Activated CD8-positive, alpha-beta memory T cell treated with anti-CD3 and anti-CD28 coated beads, Interleukin-2, amount 50 U/mL, for 24 hours (primary cell): ENCODE data around the gene ADK.
"Not testable (repeated sequence)": the region's sequence is repeated elsewhere in the genome, so short reads cannot be mapped to it uniquely, and the experiment has no call there.

Experiments
- DNase-seq: peaks from one replicate; pipeline ENCODE4 v3.0.0-alpha.2; 2020; ENCODE audit errors: extremely low read depth

The ADK gene

DNA sequence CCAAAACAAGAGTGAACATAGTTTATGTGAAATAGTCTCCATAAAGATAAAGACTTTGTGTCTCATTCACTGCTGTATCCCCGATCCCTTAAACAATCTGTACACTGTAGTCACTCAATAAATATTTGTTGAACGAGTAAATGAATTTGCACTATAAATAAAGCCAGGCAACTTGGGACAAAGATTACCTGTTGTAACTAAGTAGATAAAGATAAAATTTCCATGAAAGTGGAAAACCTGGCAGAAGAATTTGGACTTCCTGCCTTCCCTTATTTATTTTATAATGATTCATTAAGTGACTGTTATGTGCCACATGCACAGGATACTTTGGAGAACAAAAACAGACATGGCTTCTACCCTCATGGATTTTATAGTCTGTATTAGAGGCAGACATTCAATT lies 397.7 kb downstream of the ADK start:
- DNase-seq: no peak

DNA sequence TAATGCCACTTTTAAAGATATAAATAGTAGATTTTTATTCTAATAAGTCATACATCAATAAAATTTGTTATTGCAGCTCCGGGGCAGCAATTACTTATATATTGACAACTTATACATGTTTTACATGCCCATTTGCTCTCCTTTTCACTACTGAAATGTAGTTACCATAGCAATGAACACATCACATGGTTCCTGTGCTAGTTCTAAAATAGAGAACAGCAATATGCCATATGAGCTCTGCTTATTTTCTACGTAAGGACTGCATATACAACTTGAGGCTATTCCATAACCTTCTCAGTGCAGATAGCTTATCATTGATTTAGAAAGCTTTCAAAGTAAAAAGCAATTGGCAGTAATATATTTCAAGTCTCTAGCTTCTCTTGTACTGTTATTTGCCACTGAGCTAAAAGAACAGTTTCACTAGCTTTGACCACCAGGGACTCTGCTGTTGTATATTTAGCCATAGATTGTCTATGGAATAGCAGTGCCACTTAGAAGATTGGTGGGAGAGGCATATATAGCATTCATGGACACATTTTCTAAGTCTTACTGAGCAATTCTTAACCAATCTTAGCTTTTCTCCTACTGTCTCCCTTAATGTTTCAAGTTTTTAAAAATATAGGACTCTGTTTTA lies 405.2 kb downstream of the ADK start:
- DNase-seq: no peak

DNA sequence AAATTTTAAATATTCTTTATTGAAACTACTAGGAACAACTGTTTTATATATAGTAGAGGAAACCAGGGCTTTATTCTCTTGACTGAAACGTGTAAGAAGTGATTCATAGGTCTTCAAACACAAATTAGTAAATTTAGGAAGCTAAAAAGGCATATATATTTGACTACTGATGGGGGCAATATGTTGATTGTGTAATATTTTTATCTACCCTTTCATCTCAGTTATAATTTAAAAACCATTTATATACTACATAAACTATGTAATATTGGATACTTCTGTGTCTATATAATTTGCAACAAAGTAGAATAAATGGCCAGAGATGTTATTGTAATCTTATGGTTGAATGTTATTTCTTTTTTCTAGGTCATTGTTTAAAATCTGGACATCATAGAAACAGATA lies 406.1 kb downstream of the ADK start:
- no peak for DNase-seq

DNA sequence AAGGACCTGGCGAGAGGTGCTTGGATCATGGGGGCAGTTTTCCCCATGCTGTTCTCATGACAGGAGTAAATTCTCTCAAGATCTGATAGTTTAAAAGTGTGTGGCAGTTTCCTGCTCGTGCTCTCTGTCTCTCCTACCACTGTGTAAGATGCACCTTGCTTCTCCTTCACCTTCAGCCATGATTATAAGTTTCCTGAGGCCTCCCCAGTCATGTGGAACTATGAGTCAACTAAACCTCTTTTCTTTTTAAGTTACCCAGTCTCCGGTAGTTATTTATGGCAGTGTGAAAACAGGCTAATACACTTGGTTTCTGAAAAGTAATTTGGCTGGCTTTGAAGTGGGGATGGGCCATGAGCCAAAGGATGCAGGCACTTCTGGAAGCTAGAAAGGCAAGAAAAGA lies 407.4 kb downstream of the ADK start:
- no peak for DNase-seq

DNA sequence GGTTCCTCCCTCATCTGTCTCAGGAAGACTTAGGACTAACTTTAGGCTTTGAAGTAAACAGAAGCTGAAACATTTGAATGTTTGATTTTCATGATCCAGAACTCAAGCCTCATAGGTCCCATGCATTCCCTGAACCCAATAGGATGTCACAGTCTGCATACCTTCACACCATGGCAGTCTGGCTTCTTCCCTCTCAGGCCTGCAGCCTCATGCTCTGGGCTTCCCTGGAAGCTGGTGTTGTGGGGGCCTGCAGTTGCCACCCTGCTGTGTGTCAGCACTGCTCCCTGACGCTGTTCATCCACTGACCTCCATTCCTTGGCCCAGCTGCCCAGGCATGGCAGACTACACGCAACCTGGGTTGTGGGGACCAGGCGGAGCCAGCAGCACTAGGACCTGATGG lies 407.9 kb downstream of the ADK start:
- DNase-seq: no peak

DNA sequence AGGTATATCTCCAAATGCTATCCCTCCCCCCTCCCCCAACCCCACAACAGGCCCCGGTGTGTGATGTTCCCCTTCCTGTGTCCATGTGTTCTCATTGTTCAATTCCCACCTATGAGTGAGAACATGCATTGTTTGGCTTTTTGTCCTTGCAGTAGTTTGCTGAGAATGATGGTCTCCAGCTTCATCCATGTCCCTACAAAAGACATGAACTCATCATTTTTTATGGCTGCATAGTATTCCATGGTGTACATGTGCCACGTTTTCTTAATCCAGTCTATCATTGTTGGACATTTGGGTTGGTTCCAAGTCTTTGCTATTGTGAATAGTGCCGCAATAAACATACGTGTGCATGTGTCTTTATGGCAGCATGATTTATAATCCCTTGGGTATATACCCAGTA lies 417.9 kb downstream of the ADK start:
- not testable (repeated sequence) for DNase-seq

DNA sequence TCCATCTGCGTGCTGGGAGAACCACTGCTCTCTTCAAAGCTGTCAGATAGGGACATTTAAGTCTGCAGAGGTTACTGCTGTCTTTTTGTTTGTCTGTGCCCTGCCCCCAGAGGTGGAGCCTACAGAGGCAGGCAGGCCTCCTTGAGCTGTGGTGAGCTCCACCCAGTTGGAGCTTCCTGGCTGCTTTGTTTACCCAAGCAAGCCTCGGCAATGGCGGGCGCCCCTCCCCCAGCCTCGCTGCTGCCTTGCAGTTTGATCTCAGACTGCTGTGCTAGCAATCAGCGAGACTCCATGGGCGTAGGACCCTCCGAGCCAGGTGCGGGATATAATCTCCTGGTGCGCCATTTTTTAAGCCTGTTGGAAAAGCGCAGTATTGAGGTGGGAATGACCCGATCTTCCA lies 422.5 kb downstream of the ADK start:
- not testable (repeated sequence) for DNase-seq

DNA sequence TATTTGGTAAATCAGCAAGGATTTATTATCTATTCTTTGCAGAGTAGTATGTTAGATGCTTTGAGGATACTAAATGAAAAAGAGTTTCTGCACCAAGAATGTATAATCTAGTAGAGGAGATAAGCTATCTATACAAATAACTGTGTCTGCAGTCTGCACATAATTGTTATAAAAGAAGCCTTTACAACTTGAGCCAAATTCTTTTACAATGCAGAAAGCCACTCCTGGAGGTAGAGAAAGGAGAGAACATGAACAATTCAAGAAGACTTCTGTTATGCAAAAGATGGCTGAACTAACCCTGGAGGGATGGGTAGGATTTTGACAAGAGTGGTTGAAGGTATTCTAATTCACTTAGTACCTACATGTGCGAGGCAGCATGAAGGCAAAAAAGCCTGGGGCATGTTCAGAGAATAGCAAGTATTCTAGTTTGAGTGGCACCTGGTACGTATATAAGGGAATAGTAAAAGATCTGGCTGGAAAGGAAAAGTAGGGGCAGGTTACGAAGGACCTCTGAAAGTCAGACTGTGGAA lies 424.2 kb downstream of the ADK start:
- DNase-seq: no peak

DNA sequence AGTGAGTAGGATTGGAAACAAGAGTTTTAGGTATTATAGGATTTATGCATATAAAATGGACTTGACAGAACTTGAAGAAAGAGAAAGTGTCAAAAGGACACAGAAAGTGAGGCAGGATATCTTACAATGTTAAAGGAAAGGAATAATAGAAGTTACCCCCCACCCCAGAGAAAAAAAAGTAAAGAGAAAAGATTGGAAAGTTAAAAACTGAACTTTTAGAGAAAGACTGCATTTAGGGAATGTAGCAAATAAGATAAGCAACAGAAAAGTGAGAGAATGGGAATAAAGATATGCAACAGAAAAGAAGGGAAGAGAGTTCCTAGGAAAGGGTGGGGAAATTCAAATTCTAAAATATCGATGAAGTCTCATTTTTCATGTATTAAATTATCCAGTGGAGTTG lies 424.9 kb downstream of the ADK start:
- DNase-seq: no peak

DNA sequence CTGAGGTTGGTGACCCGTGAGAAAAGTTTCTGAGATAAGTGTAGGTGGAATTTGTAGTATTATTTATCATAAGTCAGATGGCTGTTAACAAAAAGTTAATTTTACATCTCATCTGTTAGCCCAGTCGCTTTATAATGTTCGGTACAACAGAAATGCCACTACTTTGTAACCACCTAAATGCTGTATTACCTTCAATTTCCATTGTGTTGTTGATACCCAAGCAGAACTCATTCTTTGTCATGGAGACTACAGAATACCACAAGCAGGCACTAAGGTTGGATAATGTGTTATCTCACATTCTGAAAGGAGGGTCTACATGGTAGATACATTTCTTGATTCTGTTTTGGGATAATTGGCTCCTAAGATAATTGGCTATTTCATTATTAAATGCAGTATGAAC lies 425.6 kb downstream of the ADK start:
- DNase-seq: no peak

DNA sequence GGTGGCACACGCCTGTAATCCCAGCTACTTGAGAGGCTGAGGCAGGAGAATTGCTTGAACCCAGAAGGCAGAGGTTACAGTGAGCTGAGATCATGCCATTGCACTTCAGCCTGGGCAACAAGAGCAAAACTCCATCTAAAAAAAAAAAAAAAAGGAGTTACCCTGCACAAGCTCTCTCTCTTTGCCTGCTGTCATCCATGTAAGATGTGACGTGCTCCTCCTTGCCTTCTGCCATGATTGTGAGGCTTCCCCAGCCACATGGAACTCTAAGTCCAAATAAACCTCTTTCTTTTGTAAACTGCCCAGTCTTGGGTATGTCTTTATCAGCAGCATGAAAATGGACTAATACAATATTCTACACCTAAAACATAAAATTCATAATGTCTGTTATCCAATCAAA lies 429.4 kb downstream of the ADK start:
- not testable (repeated sequence) for DNase-seq

DNA sequence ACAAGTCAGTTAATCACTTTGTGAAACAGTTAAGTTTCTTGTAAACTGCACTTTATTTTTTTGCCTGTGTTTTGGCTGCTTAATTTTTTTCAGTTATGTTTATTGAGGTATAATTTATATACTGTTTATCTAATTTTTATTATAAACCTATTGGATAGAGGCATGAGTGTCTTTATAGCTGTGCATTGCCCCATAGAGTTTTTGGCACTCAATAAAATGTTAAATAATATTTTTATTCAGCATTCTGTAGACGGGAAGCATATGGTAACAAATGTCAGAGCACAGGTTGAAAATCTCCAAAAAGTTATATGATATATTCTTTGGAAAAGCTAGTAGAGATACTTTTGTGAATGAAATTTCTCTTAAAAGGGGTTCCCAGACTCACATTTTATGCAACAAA lies 431.5 kb downstream of the ADK start:
- no peak for DNase-seq

DNA sequence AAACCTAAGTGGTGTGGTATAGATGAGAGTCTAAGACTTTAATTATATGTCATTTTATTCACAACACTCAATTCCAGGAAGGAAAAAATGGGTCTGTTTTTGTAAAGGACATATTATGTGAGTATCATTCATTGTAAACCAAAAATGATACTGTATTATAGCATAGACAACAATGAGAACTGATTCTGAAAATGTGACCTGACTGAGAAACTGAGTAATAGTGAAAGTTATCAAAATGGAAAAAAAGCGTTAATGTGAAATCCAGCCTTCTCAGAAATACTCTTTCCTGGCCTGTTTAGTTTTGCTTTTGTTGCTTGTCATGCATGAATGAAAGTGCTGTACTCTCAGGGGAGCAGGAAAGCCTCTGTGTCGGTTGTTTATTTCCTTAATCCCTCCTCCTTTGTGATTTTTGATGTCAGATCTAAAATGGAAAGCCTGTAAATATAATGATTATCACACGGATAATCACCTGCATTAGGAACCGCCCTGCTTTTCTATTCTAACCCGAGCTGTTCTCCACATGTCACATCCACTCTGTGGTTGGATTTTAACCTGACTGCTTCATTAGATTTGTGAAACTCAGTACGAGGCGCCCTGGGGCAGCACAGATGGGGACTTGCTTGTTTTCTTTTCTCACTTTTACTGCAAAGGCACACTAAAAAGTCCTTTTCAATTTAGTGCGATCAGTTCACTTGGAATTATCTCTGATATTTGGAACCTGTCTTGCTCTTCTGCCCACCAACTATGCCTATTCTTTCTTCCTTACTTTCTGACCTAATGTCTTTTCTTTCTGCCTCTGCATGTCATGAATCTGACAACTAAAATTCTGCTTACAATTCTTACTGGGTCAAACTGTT lies 434.4 kb downstream of the ADK start:
- no peak for DNase-seq

DNA sequence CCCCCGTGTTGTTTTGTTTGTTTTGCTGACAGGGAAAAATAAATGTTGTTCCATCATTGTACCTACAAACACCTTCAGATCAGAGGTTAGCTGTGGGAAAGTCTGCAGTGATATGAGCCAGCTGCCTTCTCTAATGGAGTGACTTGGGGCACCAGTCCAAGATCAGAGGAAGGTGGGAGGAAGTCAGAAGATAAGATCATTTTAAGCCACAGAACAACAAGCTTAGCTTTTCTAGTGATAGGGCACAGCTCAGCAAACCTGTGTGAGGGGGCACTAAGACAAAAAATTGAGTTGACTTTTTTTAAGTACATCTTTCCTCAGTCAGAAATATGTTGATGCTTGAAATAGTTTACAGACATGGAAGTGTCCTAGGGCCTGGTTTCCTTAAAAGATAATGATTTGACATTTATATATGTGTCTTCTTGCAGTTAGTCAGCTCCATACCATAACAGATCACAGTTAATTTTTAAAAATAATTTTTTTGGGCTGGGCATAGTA lies 435.1 kb downstream of the ADK start:
- no peak for DNase-seq

DNA sequence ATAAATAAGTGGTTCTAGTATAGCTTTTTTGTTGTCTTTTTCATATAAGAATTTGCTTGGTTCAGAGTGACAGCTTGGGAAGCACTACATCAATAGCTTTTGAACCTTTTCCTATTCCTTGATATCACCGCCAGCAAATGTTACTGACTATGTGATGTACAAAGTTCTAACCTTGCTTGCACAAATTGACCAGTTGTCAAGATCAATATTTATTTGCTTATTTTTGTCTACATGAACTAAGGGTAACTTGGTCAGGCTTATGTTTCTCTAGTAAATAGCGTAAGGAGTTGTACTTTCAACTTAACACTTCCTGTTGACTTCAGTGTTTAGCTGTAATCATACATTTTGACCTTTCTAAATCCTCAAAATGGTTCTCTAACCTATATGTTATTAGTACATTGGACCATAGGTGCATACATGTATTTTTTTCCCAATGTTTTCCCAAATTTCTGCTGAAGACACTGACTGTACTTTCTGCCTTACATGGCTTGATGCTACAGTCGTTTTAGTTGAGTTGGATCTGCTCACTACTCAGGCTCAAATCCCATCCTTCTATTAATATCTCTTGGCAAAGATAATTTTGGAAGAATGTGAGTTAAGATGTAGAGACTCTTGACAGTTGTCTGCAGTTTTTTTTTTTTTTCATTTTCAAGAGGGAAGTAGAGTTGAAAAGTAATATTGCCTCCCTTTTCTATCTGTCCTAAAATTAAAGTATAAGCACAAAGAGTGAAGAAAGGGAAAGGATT lies 436.3 kb downstream of the ADK start:
- DNase-seq: no peak

DNA sequence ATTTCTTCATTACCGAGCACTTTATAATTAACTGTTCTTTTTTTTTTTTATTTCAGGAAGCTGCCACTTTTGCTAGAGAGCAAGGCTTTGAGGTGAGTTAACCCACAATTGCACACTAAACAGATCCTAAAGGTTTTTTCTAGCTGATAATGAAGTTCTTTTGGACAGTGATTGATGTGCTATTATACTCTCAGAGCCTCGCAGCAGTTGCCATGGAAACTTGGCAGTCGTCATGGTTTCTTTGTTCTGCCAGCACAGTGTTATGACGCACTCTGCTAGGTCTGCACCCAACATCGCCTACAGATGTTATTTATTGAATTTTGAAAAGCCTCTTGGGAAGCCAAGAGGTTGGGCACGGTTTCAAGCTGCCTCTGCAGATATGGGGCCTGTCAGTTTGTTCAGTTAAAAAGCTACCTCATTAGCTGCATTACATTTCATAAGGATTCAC lies 438.2 kb downstream of the ADK start:
- DNase-seq: peak; percentile 65

DNA sequence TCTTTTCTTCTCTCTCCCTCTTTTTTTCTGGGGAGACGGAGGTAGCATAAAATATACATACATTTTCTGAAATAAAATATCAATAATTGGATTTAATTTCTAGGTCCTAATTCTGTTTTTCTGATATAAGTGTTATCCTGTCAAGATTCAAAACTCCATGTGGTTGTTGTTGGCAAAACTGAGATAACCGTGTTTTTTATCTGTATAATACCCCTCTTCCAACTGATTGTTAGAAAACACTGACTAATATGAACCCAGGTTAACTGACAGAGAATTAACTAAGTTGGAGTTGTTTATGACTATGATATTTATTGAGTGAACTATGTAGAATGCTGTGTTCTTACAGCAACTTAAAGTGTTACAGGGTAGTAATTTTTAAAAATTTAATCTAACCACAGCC lies 438.8 kb downstream of the ADK start:
- no peak for DNase-seq

DNA sequence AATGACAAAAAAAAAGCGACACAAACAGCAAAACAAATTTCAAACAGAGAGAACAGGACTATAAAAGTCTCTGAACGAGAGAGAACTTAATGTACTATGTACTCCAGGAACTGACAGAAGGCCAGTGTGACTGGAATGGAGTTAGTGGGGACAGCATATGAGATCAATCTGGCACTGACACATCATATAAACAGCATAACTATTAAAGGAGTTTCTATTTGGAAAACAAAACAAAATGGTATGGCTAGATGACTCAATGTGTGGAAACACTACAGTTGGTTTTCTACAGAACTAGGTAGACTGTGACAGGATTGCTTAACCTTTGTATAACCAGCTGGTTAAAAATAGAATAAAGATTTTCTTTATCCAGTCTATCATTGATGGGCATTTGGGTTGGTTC lies 442.4 kb downstream of the ADK start:
- no peak for DNase-seq

DNA sequence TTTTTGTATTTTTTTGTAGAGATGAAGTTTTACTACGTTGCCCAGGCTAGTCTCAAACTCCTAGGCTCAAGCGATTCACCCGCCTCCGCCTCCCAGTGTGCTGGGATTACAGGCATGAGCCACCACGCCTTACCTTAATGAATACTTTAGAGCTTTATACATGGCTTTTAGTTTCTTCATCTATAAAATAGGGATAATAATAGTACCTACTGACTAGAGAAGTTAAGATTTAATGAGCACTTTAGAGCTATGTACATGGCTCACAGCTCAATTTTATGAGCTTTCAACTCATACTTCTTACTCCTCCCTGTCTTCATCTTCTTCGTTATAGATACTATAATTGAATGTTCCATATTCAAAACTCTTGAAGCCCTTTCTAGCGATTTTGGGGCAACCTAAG lies 445.7 kb downstream of the ADK start:
- no peak for DNase-seq

DNA sequence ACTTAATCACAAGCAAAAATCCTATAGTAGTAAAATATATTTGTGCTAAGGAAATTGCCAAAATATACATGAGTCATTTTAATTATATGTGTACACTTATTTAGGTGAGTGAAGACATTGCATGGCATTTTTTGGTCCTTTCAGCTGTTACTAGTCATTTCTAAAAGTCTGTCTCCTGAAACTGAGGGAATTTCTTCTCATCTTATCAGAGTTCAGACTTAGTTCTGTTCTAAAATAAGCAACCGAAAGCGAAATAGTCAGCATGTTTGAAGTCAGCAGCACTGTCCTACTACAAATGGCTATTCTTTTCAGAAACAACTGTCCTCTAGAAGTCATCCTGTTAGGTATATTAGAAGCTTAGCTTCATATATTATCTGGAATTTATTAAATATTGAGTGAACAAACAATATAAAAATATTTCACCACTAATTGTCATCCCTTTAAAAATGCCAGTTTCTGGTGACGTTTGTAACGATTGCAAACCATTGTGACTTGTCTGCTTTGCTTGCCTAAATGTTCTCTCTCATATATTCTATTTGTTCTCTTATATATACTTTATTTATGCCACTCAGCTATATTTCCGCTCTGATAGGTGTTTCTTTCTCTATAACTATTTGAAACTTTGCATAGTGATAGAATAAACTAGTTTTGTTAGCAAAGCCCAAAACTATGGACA lies 448.0 kb downstream of the ADK start:
- DNase-seq: no peak

DNA sequence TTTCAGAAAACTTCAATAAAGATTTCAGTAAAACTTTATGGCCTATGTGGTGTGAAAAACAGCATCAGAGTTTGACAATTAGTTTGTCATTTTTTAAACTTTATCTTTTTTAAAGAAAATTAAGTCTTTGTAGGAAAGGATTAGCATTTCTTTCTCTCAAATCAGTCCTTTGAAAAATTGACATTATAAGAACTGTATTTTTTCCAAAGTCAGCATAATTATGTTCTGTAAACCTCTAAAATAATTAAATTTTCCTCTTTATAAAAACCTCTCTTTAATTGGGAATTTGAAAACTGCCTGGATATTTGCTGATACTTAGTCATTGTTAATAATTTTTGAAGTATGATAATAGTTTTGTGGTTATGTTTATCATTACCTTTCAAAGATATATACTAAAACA lies 448.7 kb downstream of the ADK start:
- DNase-seq: no peak

DNA sequence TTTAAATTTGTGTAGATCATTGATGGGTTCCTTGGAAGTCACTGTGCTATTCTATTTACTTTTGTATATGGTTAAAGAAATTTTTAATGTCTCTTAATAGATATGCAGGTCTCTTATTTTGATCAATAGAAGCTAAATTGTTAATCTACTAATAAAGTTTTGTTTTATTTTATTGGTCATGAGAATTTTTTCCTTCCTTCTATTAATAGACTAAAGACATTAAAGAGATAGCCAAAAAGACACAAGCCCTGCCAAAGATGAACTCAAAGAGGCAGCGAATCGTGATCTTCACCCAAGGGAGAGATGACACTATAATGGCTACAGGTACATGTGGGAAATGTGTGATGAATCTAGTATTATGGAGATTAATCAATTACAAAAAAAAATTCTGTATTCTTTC lies 449.1 kb downstream of the ADK start:
- no peak for DNase-seq
